ENCODE results near the gene CHCHD6.

Gene CHCHD6

DNA sequence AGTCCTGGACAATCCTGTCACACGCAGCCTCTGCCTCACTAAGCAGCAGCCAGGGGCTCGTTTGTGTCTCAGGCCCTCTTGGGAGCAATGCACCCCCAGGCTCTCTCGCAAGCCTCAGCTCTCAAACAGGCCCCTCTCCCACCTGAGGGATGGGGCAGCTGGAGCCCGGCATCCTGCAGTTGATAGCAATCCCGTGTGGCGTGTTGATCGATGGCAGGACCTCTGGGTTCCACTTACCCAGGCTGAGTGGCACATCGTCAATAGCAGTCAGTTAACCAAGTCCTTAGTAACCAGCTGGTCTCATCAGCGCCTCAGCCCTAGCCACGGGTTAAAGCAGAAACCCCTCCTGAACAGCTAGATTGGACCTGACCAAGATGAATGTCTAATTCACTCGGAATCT, 242.4 kb downstream of the CHCHD6 start:
- DNase-seq: no peak

DNA sequence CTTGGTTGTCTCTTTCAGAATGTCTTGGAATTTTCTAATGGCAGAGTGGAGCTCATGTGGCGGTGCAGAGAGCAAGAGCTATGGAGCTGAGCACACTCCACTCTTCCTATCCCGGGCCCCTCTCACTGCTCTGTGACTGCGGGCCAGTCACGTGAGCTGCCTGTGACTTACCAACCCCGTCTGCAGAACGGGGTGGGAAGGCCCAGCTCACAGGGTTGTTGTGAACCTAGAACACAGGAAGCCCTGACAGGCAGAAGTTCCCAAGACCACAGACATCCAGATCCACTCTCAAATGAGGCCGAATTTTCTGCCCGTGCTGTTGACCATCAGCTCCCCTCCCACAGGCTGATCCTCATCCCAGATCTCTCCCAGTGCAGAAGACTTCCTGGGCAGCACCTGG, 243.4 kb downstream of the CHCHD6 start:
- no peak for DNase-seq

- peak; percentile 73 for DNase-seq
Observed at GRCh38 chr3:126948980-126949535, 245.0 kb downstream of the CHCHD6 start.

GRCh38 chr3:126951561-126951960, 247.5 kb downstream of the CHCHD6 start:
- DNase-seq: no peak

DNA sequence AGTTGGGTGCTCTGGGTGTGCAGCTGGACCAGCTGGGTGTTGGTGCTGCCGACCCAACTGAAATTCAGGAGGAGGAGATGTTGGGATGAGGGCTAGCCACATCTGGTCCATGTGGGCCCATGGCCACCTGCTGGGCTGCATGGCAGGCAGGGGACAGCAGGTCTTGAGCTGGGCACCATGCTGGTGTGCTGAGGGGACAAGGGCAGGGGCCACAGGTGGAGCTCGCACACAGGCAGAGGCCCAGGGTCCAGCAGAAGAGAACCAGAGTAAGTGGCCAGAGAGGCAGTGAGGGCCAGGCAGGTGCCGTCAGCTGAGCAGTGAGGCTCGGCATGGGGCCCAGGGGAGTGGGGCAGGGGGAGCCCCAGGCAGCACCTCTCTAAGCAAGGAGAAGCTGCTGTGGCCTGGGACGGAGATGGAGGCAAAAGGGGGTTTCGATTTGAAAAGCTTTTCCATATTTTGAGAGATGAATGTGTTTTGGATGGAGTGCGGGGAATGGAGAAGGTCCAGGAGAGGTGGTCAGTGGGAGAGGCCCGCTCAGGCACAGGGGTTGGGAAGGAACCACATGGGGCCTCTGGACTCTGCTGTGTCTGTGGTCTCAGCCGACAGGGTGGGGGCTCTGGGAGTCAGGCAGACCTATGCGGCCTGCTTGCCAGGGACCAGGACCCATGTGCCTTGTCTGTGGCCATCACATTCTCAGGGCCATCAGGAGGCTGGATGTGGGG, 248.4 kb downstream of the CHCHD6 start:
- no peak for DNase-seq

- DNase-seq: no peak
Observed at GRCh38 chr3:126952983-126953660, 249.1 kb downstream of the CHCHD6 start.

- no peak for DNase-seq
Observed at GRCh38 chr3:126954141-126954842, 250.3 kb downstream of the CHCHD6 start.

DNA sequence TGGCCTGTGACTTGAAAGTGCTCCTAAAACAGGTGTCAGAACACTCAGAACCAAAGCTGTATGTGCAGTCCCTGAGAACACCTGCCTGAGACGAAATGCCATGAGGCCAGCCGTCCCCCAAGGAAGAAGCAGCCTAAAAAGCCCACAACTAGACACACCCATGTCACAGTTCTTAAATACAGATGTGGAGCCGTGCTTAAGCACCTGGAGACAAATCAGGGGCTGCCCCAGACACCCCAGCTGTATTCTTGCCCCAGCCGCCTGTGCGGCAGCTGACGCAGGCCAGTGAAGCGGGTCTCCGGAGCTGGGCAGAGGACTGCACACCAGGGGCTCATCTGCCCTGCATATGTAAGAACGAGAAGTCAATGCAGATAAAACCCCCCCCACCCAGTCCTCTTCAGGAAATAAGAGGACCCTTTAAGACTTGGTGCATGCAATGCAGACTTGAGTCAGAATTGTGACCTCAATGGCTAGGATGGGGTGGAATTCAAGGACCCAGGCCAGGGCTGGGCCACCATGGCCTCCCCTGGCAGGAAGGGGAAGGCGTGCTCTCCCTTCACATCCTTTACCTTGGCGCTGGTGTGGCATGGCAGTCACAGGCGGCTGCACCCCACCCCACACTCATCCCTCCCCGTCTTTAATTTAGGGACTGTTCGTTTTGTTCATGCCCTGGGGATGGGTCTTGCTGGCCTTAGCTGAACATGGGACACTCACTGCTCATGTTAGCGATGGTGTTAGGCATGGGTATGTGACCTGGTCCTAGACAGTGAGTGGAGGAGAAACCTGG, 251.2 kb downstream of the CHCHD6 start:
- no peak for DNase-seq

DNA sequence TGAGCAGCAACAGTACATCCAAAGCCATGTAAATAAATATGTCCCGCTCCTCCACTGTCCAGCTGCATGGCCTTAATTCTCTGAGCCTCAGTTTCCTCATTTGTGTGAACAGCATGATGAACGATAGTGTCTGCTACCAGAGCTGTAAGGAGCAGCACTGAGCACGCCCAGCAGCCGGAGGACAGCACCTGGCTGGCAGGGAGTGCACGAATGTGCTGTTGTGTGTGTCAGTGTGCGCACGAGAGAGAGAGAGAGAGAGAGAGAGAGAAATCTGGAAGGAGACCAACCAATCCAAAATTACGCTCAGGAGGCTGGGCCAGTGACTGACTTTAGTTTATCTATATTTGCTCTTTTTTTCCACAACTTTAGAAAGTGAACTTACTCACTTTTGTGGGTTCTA, 252.3 kb downstream of the CHCHD6 start:
- peak; percentile 35 for DNase-seq

GRCh38 chr3:126956866-126957650, 253.0 kb downstream of the CHCHD6 start:
- peak; percentile 70 for DNase-seq

DNA sequence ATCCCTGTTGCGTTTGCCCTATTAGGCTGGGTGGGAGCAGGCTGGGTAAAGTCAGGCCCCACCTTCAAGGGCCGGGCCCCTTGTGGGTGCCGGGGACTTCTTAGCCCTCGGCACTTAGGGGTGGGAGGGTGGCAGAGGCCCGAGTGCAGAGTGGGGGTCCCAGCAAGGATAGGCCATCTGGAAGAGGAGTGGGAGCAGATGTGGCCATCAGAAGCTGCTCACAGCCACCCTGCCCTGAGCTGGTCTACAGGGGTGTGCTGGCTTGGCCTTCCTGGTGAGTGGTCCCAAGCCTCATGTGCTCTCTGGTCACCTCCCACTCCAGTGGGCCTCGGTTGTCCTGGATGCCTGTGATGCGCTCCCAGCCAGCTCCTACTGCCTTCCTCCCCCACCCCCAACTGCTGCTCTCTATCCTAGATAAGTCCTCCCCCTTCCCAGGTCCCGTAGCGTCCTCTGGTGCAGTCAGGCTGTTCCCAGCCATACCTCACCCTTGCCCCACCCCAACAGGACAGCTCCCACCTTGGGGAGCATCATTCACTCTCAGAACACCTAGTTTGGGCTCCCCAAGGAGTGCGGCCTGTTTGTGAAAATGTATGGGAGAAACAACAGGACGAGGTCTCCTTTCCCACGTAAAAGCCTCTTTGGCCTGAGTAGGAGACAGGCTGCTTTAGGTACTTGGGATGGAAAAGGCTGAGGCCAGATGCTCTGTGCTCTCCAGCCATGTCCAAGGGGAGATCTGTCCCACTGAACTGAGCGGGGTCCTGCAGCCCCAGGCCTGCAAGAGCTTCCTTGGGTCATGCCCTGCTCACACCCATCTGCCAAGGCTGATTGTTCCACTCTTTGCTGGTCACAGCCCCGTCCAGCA, 254.0 kb downstream of the CHCHD6 start:
- DNase-seq: no peak

DNA sequence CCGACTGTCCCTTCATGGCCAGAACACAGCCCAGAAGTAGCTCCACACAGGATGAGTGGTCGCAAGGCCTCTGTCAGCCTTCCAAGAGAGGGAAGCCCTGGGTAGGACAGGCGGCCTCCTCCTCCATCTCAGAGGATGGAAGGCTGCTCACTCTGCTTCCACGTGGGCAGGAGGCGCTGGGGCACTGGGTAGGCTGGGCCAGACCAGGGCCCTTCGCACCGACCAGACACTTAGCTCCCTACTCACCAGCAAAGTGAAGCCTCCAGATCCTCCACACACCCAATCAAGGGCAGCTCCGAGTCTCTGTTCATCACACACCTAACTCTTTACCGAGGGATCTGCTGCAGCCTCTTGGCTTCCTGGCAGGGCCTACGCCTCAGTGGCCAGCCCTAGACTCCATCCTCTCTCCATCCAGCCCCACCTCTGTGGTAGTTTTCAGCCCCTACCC, 254.6 kb downstream of the CHCHD6 start:
- DNase-seq: no peak

DNA sequence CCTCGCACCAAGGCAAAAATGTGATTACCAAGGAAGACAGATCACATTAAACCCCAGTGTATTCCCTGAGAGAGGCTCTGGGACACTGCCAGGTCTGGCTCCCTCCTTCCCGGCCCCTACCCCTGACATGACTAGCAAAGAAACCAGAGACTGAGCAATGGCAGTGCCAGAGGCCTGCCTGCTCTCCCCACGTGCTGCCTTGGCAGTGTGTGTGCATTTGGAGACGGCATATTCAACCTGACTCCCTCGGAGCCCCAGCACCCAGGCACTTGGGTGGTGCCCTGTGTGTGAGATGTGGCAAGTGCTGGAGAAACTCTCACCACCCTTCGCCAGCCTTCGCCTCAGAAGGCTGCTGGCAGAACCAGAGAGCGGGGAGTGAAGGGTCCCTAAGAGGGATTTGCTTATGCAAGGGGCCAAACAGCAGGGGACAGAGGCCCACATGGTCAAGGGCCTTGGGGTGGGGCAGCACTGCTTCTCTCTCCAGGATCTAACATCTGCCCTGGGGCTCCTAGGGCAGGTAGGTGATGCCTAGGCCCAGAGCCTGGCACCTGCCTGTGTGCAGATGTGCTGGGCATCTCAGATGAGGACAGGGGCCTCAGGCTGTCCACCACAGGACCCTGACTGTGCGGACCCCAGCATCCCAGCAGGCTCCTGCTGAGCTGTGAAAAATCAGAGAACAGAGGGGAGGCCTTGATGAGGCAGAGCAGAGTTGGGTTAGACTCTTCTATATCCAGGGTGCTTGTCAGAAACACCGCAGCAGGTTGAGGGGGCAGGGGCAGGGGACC, 255.3 kb downstream of the CHCHD6 start:
- DNase-seq: no peak

DNA sequence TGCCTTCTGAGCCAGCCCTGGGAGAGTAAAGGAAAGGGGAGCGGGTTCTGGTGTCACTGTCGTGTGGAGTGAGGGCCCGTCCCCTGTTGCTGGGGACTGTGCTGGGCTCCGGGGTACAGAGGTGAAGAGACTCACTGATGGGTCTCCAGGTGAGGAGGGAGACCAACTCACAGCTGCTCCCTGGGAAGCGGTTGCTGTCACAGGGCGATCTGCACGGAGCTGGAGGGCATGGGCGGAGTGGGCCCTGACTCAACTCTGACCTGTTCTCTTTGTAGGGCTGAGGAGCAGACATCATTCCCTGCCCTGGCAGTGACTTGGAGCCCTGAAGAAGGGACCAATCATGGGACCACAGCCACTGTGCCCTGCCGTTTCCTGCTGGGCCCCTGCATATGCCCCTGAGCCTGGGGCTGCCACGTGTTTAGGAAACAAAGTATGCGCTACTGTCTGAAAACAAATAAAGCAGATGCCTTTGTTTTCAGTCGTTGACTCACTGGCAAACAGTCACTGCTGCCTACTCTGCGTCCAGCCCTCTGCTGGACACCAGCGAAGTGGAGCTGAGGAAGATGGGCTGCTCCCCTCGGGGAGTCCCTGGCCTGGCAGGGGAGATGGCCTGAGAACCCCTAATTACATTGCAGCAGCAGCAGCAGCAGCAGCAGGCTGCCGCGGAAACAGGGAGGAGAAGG, 256.0 kb downstream of the CHCHD6 start:
- peak; percentile 33 for DNase-seq

GRCh38 chr3:126960604-126960995, 256.6 kb downstream of the CHCHD6 start:
- peak; percentile 80 for DNase-seq

GRCh38 chr3:126961191-126961790, 257.3 kb downstream of the CHCHD6 start:
- DNase-seq: peak; percentile 81

DNA sequence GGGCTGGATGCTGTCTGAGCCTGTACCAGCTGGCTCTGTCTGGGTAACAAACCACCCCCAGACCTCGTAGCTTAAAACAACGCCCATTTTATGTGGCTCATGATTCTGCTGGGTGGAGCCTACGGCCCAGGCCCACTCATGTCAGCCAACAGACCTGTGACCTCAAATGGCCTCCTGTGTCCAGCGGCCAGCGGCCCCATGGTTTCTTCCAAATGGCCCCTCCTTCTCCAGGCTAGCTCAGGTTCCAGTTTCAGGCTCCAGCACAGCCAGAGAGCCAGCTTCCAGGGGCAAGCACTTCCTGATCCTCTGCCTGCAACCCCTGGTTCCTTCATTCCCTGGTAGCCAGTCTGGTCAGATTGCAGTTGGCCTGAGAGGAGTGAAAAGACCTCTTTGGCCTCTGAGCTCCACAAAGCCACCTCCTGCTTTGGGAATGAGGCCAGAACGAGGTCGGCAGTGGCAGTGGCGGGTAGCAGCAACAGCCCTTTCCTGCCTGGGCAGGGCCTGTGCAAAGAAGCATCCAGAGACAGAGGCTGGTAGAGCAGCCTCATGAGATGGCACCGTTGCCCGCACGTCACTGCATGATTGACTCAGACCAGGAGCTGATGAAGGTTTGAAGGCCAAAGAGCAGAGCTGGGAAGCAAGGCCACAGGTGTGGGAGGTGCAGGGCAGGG, 257.9 kb downstream of the CHCHD6 start:
- no peak for DNase-seq

GRCh38 chr3:126962756-126963155, 258.7 kb downstream of the CHCHD6 start:
- DNase-seq: no peak

All from NCI-H1694 (cell line).